GM21526 (cell line): Measurements from ENCODE around the gene FBXL13.
A peak's percentile ranks its signal among the peaks of the same experiment; 100 is the strongest.
"Not testable (repeated sequence)": the region's sequence is repeated elsewhere in the genome, so short reads cannot be mapped to it uniquely, and the experiment has no call there.

Experiments used
- ATAC-seq: cut with Tn5 transposase; IDR thresholded peaks from one replicate; pipeline ENCODE4 v1.9.1; 2021; ENCODE audit warnings: moderate library complexity; ENCODE audit not compliant: unreplicated experiment, low FRiP score

FBXL13 gene

GRCh38 chr7:103074519-103075336, at the start of gene FBXL13, which contains the start of gene ARMC10:
FBXL13 (minus strand) TSS chr7:103074796.
ARMC10 (plus strand) TSS chr7:103075140; CDS start chr7:103075273, 133 bp downstream.
- peak; percentile 90 for ATAC-seq

- ATAC-seq, result no peak
Measured at GRCh38 chr7:103123529-103123928, 48.9 kb upstream of the FBXL13 start.

GRCh38 chr7:103121641-103122040, 47.0 kb upstream of the FBXL13 start:
- ATAC-seq, result no peak

- no peak for ATAC-seq
Measured at GRCh38 chr7:103120362-103120761, 45.8 kb upstream of the FBXL13 start.

- no peak for ATAC-seq
Measured at GRCh38 chr7:103119791-103120291, 45.2 kb upstream of the FBXL13 start.

- ATAC-seq, result no peak
Measured at GRCh38 chr7:103117465-103117864, 42.9 kb upstream of the FBXL13 start.

- no peak for ATAC-seq
Measured at GRCh38 chr7:103116991-103117390, 42.4 kb upstream of the FBXL13 start.

GRCh38 chr7:103116511-103116910, 41.9 kb upstream of the FBXL13 start:
- ATAC-seq, result no peak

- no peak for ATAC-seq
Measured at GRCh38 chr7:103115771-103116170, 41.2 kb upstream of the FBXL13 start.

GRCh38 chr7:103114576-103115008, 40.0 kb upstream of the FBXL13 start:
- ATAC-seq, result no peak

- ATAC-seq, result no peak
Measured at GRCh38 chr7:103113164-103113563, 38.6 kb upstream of the FBXL13 start.

- not testable (repeated sequence) for ATAC-seq
Measured at GRCh38 chr7:103106703-103107070, 32.1 kb upstream of the FBXL13 start.

GRCh38 chr7:103106005-103106702, 31.6 kb upstream of the FBXL13 start:
- ATAC-seq, result no peak

- ATAC-seq, result no peak
Measured at GRCh38 chr7:103101543-103101942, 26.9 kb upstream of the FBXL13 start.

- no peak for ATAC-seq
Measured at GRCh38 chr7:103100348-103100747, 25.8 kb upstream of the FBXL13 start.

GRCh38 chr7:103097041-103097440, 22.4 kb upstream of the FBXL13 start:
- no peak for ATAC-seq

GRCh38 chr7:103095558-103095957, 21.0 kb upstream of the FBXL13 start:
- ATAC-seq, result not testable (repeated sequence)

GRCh38 chr7:103094102-103094501, 19.5 kb upstream of the FBXL13 start:
- ATAC-seq, result no peak

- no peak for ATAC-seq
Measured at GRCh38 chr7:103093429-103093828, 18.8 kb upstream of the FBXL13 start.

GRCh38 chr7:103092321-103092720, 17.7 kb upstream of the FBXL13 start:
- ATAC-seq, result not testable (repeated sequence)

GRCh38 chr7:103083210-103083609, 8.6 kb upstream of the FBXL13 start:
- ATAC-seq, result no peak
